Neural crest cell (in vitro differentiated cells): ENCODE results near the gene DVL2. TPM values are rescaled to one million over a fixed set of nuclear protein-coding genes. Genes with fewer than 3 reads are reported as not detected.
A peak's percentile ranks its signal among the peaks of the same experiment; 100 is the strongest.

Source experiments
- DNase-seq: peaks from one replicate; pipeline ENCODE4 v3.0.0; 2021; ENCODE audit warnings: low read depth, mixed read lengths, low spot score
- H3K27ac Mint-ChIP-seq: one replicate; pipeline ENCODE4 v1.8.0; 2021; ENCODE audit warnings: mild to moderate bottlenecking, mixed read lengths; ENCODE audit not compliant: unreplicated experiment
- H3K27me3 Mint-ChIP-seq: 2 replicates; pipeline ENCODE4 v1.8.0; 2021; ENCODE audit warnings: low read depth, mild to moderate bottlenecking, mixed read lengths
- H3K36me3 Mint-ChIP-seq: 2 replicates; pipeline ENCODE4 v1.8.0; 2021; ENCODE audit warnings: low read depth, mild to moderate bottlenecking, mixed read lengths
- H3K4me1 Mint-ChIP-seq: 2 replicates; pipeline ENCODE4 v1.8.0; 2021; ENCODE audit warnings: mixed read lengths
- H3K4me3 Mint-ChIP-seq: one replicate; pipeline ENCODE4 v1.8.0; 2021; ENCODE audit warnings: mild to moderate bottlenecking, mixed read lengths
- H3K9me3 Mint-ChIP-seq: 2 replicates; pipeline ENCODE4 v1.8.0; 2021; ENCODE audit warnings: mixed read lengths
- total RNA-seq: library from RNA; stranded (reverse); gene quantifications from 2 replicates; pipeline ENCODE4 v1.2.1, GENCODE V29; 2021
- TF ChIP-seq, protein P1 (sequence below): fragments of 200-600 bp; sonication (generic); conservative IDR thresholded peaks from 2 replicates; pipeline ENCODE4 v1.5.0; 2021; ENCODE audit warnings: antibody characterized with exemption, mild to moderate bottlenecking

The DVL2 gene
- total RNA-seq, 1 donor from 2014 or later = 140 TPM

DNA sequence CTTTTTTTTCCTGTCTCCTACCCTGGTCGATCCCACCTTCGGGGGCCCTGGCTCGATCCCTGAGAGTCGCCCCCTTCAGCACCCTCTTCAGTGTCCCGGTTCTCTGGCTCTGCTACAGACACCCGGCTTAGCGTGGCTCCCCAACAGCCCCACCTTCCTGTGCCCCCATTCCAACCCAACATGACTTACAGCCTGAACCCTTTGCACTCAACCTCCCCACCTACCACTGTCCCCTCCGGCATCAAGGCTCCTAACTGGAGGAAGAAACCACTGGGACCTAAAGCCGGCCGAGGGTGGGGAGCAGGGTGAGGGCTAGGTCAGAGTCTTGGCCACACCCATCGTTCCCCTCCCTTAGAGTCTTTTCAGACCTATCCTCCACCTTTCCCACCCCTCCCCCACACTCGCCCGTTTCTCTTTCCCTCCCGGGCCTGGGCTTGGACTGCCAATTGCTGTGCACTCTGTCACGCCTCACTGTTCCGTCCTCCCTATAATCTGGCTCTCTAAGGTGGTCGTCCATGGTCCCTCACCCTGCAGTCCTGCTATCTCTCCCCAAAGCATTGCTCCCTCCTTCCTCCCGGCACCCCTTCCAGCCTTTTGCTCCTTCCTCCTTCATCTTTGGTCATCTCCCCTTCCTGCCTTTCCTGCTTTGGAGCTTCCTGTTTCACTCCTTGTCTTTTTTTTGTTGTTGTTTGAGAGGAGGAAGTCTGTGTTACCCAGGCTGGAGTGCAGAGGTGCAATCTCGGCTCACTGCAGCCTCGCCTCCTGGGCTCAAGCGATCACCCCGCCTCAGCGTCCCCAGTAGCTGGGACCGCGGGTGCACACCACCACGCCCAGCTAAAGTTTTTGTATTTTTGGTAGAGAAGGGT, 28.9 kb upstream of the DVL2 start:
- peaks cover 6% of the 10 kb centered on the region for H3K36me3 Mint-ChIP-seq
- no peak overlapping the region for H3K27ac Mint-ChIP-seq
- H3K27me3 Mint-ChIP-seq = peaks cover 87% of the 10 kb centered on the region
- TF ChIP-seq, protein P1, sequence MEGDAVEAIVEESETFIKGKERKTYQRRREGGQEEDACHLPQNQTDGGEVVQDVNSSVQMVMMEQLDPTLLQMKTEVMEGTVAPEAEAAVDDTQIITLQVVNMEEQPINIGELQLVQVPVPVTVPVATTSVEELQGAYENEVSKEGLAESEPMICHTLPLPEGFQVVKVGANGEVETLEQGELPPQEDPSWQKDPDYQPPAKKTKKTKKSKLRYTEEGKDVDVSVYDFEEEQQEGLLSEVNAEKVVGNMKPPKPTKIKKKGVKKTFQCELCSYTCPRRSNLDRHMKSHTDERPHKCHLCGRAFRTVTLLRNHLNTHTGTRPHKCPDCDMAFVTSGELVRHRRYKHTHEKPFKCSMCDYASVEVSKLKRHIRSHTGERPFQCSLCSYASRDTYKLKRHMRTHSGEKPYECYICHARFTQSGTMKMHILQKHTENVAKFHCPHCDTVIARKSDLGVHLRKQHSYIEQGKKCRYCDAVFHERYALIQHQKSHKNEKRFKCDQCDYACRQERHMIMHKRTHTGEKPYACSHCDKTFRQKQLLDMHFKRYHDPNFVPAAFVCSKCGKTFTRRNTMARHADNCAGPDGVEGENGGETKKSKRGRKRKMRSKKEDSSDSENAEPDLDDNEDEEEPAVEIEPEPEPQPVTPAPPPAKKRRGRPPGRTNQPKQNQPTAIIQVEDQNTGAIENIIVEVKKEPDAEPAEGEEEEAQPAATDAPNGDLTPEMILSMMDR = no peak
- H3K9me3 Mint-ChIP-seq = no peaks in the 10 kb centered on the region
- no peak overlapping the region for H3K4me3 Mint-ChIP-seq
- peaks cover 13% of the 10 kb centered on the region for H3K4me1 Mint-ChIP-seq
- DNase-seq = no peak

DNA sequence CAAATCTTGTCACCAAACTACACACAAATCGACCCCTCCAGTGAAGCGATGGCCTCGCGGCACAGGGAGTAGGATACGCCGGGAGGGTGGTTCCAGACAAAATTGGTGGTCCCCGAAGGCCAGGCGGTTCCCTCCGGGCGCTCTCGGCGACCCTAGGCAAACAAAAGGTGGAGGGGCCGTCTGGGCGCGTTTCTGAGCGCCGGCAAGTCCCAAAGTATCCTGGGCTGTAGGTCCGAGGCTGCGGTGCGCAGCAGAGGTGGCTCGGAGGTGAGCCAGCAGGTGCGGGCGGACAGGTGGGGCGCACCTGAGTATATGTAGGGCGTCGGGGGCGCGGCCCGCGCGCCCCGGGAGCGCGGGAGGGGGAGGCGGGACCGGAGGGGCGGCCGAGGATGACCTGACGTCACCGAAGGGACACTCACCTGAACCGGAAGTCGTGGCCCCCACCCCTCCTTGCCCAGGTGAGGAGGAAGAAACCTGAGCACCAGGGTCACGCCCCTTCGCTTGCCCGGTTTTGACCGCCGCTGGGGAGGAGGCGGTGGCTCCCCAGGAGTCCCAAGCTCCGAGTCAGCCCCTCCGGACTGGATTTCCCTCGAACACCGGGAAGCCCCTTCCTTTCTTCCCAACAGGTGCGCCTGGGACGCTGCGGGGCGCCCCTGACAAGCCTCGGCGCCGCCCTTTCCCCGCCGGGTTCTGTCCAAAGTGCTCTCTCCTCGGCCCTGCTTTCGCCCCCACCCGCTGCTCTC, 28.0 kb upstream of the DVL2 start, which contains the start of gene CLDN7:
Gene CLDN7 (minus strand): TSS at position 287 of the 743 bp plus-strand sequence. CDS start 435 bp downstream, outside the sequence.
- Mint-ChIP-seq H3K27ac (no peak within 1 kb of the TSS), H3K4me3 (peak within 1 kb of the TSS; percentile 44), H3K27me3 (peaks cover 84% of the 10 kb centered on the region), H3K36me3 (peaks cover 6% of the 10 kb centered on the region), H3K9me3 (no peaks in the 10 kb centered on the region), H3K4me1 (peaks cover 13% of the 10 kb centered on the region)
- TF ChIP-seq, protein P1 = no peak
- no peak for DNase-seq

DNA sequence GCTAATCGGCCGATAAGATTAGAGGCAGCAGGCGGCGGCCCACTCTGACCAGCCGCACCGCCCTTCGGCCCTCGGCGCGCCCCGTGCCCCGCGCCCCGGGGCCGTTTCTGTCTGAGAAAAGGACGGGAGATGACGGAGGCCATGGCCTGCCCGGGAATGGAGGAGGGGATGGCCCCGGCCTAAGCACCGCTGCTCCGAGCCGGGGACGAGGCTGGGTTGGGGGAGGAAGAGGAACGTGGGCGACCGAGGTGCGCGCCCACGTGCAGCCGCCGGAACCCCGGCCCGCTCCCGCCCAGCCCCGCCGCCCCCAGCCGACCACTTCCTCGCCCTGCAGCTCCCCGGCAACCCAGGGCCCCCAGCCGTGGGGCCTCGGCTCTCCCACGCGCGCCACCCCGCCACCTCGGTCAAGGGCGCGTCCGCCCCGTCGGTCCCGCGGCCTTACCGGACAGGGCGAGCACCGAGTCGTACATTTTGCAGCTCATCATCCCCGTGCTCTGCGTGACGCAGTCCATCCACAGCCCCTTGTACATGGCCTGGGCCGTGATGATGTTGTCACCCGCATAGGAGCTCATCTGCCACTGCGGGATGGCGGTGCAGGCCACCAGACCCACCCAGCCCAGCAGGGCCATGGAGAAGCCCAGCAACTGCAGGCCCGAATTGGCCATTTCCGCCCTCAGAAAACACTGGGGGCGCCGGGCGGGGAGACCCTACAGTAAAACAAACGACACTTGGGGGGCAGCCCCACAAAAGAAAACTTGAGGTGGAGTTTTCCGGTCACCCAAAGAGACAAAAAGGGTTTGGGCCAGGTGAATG, 27.3 kb upstream of the DVL2 start:
- Mint-ChIP-seq H3K4me1 (peaks cover 13% of the 10 kb centered on the region), H3K27me3 (peaks cover 80% of the 10 kb centered on the region), H3K4me3 (peak overlapping the region; percentile 72), H3K9me3 (no peaks in the 10 kb centered on the region), H3K36me3 (peaks cover 9% of the 10 kb centered on the region), H3K27ac (no peak overlapping the region)
- no peak for DNase-seq
- TF ChIP-seq, protein P1 = no peak

DNA sequence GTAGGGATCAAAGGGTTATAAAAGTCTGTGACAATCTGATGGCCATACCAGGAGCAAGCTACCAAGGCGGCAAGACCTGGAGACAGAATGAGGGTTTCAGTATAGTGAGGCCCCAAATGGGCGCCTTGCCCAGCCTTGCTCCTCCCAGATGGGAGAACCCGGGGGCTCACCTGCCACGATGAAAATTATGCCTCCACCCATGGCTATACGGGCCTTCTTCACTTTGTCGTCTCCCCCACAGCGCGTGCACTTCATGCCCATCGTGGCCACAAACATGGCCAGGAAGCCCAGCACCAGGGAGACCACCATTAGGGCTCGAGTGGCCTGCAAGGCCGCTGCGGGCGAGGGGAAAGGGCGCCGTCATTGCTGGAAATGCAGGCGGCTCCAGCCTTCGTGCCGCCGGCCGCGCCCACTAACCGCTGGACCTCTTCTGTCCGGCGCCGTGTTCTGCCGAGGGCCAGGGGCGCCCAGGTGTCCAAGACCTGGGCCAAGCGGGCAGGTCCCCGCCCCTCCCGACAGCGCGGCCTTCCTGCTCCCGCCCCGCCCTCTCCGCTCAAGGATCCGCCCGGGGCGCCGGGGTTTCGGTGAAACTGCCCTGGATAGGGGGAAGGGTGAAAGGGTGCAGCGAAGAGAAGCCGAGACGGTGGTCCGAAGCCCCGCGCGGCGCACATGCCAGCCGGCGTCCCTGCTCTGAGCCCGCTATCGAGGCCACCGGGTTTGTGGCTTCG, 26.5 kb upstream of the DVL2 start:
- Mint-ChIP-seq H3K9me3 (no peaks in the 10 kb centered on the region), H3K36me3 (peaks cover 13% of the 10 kb centered on the region), H3K4me3 (peak overlapping the region; percentile 72), H3K27me3 (peaks cover 77% of the 10 kb centered on the region), H3K27ac (no peak overlapping the region), H3K4me1 (peaks cover 13% of the 10 kb centered on the region)
- DNase-seq = no peak
- TF ChIP-seq, protein P1 = no peak
